ENCODE measurements around the gene HGFAC. TPM values are rescaled to one million over a fixed set of nuclear protein-coding genes. Genes with fewer than 3 reads are reported as not detected.

HGFAC gene
- total RNA-seq, 2 experiments from 2014 or later = not detected

DNA sequence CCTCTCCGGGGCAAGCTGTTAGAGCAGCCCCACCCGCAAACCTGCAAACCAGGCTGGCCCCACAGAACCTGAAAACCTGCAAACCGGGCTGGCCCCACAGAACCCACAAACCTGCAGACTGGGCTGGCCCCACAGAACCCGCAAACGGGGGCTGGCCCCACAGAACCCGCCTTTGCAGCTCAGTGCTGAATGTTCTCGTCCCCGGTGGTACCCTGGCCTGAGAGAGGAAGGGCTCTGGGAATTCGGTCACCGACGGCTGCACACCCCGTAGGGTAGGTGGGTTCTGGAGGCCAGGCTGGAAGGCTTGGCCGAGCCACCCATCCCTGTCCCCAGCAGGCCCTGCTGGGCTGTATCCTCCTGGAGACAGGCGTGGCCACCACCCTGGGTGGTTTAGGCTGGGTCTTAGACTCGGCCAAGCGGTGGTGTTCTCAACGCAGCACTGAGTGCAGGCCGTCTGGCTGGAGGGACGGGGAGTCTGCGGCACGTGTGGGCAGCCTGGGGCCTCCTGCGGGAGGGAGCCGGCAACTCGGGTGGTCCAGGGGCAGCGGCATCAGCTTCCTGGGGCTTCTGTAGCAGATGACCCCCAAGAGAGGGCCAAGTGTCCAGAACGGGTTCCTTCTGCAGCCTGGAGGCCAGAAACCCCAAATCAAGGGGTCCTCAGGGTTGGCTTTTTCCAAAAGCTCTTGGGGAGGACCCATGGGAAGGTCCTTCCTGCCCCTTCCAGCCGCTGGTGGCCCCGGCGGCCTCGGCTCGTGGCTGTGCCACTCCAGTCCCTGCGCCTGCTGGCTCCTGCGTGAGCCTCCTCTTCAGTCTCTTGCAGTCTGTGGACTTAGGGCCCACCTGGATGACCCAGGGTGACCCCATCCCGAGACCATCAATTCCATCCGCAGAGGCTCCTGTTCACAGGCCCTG, 36.9 kb downstream of the HGFAC start:
- Mint-ChIP-seq H3K27me3 (ENCODE audit: low read depth) (peaks cover 18% of the 10 kb centered on the region), H3K4me3 (no peak overlapping the region), H3K36me3 (ENCODE audit: low read depth) (no peaks in the 10 kb centered on the region), H3K9me3 (no peaks in the 10 kb centered on the region), H3K27ac (no peak overlapping the region), H3K4me1 (ENCODE audit: low read depth) (no peaks in the 10 kb centered on the region)
- CTCF ChIA-PET = interaction anchor here (3.6 kb wide), 1 partner anchor 7 kb away, joined by 14 read pairs; no protein-coding TSS in a partner anchor
- DNase-seq = no peak
- intact Hi-C loops (cut with micrococcal nuclease) = no loop called here

DNA sequence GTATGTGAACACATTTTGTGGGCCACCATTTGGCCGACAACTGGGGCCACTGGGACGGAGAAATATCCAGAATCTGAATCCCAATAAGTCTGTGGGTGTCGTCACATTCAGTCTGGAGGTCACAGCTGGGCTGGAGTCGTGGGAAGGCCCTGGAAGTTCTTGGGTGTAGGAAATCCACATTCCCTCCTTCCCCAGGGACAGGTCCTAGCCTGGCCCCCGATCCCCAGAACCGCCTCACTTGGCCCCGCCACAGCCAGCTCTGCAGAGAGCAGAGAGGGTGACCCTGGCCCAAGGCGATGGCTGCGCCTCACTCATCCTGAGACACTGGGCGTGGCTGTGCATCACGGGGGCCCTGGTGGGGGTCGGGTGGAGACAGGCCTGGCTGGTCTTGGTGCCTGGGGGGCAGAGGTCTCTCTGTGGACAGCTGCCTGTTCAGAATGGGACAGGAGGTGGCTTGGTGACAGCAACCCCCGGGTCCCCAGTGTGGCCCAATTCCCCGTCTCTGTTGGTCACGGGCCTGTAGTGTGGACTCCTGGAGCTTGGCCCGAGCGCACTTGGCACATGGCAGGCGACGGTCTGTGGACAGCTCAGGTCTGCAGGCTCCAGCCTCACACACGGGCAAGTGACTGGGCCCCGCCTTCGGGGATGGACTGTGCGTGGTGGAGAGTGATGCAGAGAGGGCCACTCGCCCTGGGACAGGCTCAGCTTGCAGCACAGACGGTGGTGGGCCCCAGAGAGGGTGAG, 37.8 kb downstream of the HGFAC start:
- no peaks in the 10 kb centered on the region for H3K9me3 Mint-ChIP-seq
- no peaks in the 10 kb centered on the region for H3K4me1 Mint-ChIP-seq (ENCODE audit: low read depth)
- H3K36me3 Mint-ChIP-seq (ENCODE audit: low read depth) = no peaks in the 10 kb centered on the region
- H3K27ac Mint-ChIP-seq = no peak overlapping the region
- peaks cover 20% of the 10 kb centered on the region for H3K27me3 Mint-ChIP-seq (ENCODE audit: low read depth)
- intact Hi-C loops (cut with micrococcal nuclease) = loop anchor here (1.0 to 10.0 kb wide), 3 partner anchors 133 to 405 kb away; no protein-coding TSS in a partner anchor
- CTCF ChIA-PET = interaction anchor here (0.6 to 3.6 kb wide), 11 partner anchors 8 to 373 kb away, joined by 3 to 14 read pairs (median 4); partner anchors contain the start of gene MSANTD1
- DNase-seq = no peak
- H3K4me3 Mint-ChIP-seq = no peak overlapping the region

DNA sequence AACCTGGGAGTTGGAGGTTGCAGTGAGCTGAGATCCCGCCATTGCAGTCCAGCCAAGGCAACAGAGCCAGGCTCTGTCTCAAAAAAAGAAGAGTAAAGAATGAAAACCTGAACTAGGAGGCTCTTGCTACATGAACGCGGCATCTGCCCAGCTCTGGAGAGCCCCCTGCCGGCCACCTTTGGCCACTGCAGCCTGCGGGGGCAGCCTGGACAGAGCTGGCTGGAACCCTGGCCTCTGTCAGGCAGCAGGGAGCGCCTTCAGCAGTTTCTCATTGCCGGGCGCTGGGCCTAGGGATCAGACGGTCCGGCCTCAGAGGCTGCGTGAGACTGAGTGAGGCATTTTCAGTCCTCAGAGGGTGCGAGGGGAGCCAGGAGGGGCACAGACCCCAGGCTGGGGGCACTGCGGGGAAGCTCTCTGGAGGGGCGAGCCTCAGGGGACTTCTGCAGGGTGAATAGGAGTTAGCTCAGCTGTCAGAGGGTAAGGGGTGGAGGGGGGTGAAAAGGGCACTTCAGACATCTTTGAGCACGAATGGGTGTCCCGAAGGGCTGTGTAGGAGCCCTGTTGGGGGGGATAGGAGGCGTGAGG, 38.9 kb downstream of the HGFAC start:
- Mint-ChIP-seq H3K4me3 (no peak overlapping the region), H3K4me1 (ENCODE audit: low read depth) (no peaks in the 10 kb centered on the region), H3K36me3 (ENCODE audit: low read depth) (no peaks in the 10 kb centered on the region), H3K9me3 (no peaks in the 10 kb centered on the region), H3K27ac (no peak overlapping the region), H3K27me3 (ENCODE audit: low read depth) (peaks cover 20% of the 10 kb centered on the region)
- CTCF ChIA-PET = interaction anchor here (0.6 to 3.6 kb wide), 17 partner anchors 9 to 400 kb away, joined by 3 to 14 read pairs (median 4); partner anchors contain the start of gene MSANTD1
- intact Hi-C loops (cut with micrococcal nuclease) = loop anchor here (1.0 to 10.0 kb wide), 3 partner anchors 134 to 404 kb away; no protein-coding TSS in a partner anchor
- DNase-seq = peak; percentile 83

DNA sequence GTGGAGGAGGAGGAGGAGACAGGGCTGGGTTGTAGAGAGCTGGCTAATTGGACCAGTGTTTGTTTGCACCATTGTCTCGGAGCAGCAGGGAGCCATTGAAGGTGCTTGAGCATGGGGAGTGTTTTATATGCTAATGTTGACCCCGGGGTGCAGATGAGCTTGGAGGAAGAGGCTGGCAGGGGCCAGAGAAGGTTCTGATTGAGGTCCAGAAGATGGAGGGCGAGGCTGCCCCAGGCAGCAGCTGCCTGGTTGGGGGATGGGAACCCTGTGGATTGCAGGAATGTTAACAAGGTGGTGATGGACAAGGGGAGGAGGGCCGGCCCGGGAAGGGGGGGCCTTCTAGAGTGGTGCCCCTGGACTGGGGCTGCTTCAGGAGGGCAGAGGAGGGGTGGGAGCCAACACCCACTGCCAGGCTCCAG, 39.4 kb downstream of the HGFAC start:
- no peak for DNase-seq
- Mint-ChIP-seq H3K27me3 (ENCODE audit: low read depth) (peaks cover 20% of the 10 kb centered on the region), H3K4me3 (no peak overlapping the region), H3K9me3 (no peaks in the 10 kb centered on the region), H3K27ac (no peak overlapping the region), H3K4me1 (ENCODE audit: low read depth) (no peaks in the 10 kb centered on the region), H3K36me3 (ENCODE audit: low read depth) (no peaks in the 10 kb centered on the region)
- CTCF ChIA-PET = interaction anchor here (0.7 to 3.6 kb wide), 12 partner anchors 10 to 399 kb away, joined by 3 to 14 read pairs (median 4); partner anchors contain the start of gene MSANTD1
- intact Hi-C loops (cut with micrococcal nuclease) = loop anchor here (10.0 kb wide), 1 partner anchor 404 kb away; no protein-coding TSS in a partner anchor

DNA sequence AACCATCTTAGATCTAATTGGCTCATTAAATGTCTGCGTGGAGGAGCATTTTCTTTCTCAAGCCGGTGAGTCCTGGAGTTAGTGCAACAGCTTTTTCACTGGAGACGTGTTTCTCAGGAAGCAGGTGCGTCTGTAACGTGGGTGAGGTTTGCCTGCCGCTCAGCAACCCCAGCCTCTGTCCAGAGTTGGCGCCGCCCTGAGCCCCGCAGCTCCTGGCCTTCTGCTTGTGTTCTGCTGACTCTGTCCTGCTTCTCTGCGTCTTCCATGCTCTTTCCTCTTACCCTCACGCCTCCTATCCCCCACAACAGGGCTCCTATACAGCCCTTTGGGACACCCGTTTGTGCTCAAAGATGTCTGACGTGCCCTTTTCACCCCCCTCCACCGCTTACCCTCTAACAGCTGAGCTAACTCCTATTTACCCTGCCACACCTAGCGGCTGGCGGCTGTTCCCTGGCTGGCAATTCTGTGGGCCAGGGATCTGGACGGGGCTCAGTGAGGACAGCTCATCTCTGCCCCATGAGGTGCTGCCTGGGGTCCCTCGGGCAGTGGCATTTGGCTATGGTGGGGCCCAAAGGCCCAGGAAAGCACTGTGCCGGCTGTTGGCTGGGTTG, 40.1 kb downstream of the HGFAC start:
- intact Hi-C loops (cut with micrococcal nuclease) = loop anchor here (10.0 kb wide), 1 partner anchor 403 kb away; no protein-coding TSS in a partner anchor
- H3K36me3 Mint-ChIP-seq (ENCODE audit: low read depth) = no peaks in the 10 kb centered on the region

DNA sequence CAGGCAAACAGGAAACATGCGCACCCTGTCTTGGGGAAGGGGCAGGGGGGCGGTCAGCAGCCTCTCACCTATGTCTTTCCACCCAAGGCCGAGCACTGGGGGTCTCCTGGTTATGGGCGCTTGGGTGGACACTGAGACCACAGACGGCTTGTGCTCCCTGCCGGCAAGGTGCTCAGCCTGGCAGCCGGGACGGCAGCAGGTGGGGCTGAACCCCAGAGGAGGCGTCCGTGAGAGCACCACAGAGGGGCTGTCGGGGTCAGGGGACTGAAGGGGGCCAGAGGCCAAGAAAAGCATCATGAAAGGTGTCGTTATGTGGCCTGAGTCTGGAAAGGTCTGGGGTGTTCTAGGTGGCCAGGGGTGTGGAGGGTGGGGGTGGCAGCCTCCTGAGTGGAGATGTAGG, 40.9 kb downstream of the HGFAC start:
- no peak overlapping the region for H3K27ac Mint-ChIP-seq
- H3K36me3 Mint-ChIP-seq (ENCODE audit: low read depth) = no peaks in the 10 kb centered on the region
- CTCF ChIA-PET = no interaction called here
- intact Hi-C loops (cut with micrococcal nuclease) = loop anchor here (10.0 kb wide), 1 partner anchor 402 kb away; no protein-coding TSS in a partner anchor
- H3K4me3 Mint-ChIP-seq = no peak overlapping the region
- H3K9me3 Mint-ChIP-seq = no peaks in the 10 kb centered on the region
- H3K4me1 Mint-ChIP-seq (ENCODE audit: low read depth) = no peaks in the 10 kb centered on the region
- H3K27me3 Mint-ChIP-seq (ENCODE audit: low read depth) = peaks cover 23% of the 10 kb centered on the region
- DNase-seq = no peak

More for the DNA sequence above, 40.1 kb downstream of the HGFAC start:
- Mint-ChIP-seq H3K27ac (no peak overlapping the region), H3K4me3 (no peak overlapping the region), H3K4me1 (ENCODE audit: low read depth) (no peaks in the 10 kb centered on the region), H3K9me3 (no peaks in the 10 kb centered on the region), H3K27me3 (ENCODE audit: low read depth) (peaks cover 23% of the 10 kb centered on the region)
- no peak for DNase-seq
- CTCF ChIA-PET = interaction anchor here (1.2 to 3.6 kb wide), 4 partner anchors 11 to 136 kb away, joined by 3 to 14 read pairs (median 10); no protein-coding TSS in a partner anchor

DNA sequence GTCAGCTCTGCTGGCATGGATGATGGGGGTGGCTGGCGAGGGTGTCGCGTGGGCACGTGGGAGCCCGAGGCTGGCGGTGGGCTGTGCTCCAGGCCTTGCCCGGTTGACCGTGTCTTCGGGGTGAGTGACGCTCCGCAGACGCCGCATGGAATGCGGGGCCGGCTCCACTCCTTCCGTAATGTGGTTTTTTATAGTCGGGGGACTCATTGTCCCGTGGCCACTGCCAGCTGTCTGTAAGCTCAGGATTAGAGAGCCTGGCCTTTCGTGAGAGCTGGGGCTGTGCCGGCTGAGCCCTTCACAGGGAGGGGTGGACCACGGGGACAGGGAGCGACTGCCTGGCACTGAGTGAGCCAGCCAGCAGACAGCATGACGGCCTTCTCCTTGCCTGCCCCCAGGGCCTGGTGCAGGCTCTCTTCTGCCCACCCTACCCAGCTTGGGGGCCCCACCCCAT, 41.7 kb downstream of the HGFAC start:
- intact Hi-C loops (cut with micrococcal nuclease) = loop anchor here (10.0 kb wide), 1 partner anchor 401 kb away; no protein-coding TSS in a partner anchor
- Mint-ChIP-seq H3K4me3 (no peak overlapping the region), H3K27me3 (ENCODE audit: low read depth) (peaks cover 23% of the 10 kb centered on the region), H3K27ac (no peak overlapping the region), H3K9me3 (no peaks in the 10 kb centered on the region), H3K4me1 (ENCODE audit: low read depth) (no peaks in the 10 kb centered on the region), H3K36me3 (ENCODE audit: low read depth) (no peaks in the 10 kb centered on the region)
- DNase-seq = no peak
- CTCF ChIA-PET = interaction anchor here (1.3 kb wide), 1 partner anchor 137 kb away, joined by 3 read pairs; no protein-coding TSS in a partner anchor

DNA sequence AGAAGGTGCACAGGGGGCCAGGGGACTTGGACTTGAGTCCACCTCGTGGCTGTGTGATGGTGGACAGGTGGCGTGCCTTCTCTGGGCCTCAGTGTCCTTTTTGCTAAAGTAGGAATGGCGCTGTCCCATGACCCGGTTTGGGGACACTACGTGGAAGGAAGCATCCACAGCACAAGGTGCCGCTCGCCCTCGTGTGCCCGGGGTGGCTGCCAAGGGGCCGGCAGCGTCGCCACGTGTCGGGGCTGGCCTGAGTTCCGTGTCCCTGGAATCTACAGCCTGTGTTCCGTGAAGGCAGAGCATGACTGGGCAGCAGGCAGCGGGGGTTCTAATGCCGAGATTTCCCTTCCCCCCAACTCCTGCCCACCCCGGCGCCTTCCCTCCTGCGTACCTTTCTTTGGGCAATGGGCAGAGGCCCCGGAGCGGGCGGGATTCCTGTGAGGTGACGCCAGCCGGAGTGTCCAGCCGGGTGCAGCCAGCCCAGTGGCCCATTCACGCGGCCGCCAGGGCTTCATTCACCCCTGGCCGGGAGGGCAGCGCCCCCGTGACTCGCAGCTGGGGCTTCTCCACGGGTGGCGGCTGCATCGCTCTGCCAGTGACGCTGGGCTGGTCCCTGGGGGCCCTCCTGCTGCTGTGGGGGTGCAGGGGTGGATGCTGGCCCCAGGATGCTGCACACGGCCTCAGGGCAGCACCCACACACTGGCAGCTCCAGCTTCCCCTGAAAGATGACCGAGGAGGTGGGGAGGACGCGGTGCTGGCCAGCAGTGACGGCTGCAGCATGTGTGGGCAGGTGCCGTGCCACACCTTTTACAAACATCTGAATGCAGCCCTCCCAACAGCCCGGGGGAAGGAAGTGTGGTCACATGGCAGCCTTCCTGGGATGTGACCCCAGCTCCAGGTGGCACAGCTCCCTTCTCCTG, 42.5 kb downstream of the HGFAC start:
- H3K36me3 Mint-ChIP-seq (ENCODE audit: low read depth) = no peaks in the 10 kb centered on the region
- H3K27me3 Mint-ChIP-seq (ENCODE audit: low read depth) = peaks cover 26% of the 10 kb centered on the region
- H3K9me3 Mint-ChIP-seq = no peaks in the 10 kb centered on the region
- CTCF ChIA-PET = interaction anchor here (1.3 kb wide), 1 partner anchor 138 kb away, joined by 3 read pairs; no protein-coding TSS in a partner anchor
- H3K4me3 Mint-ChIP-seq = no peak overlapping the region
- no peak overlapping the region for H3K27ac Mint-ChIP-seq
- intact Hi-C loops (cut with micrococcal nuclease) = loop anchor here (10.0 kb wide), 1 partner anchor 400 kb away; no protein-coding TSS in a partner anchor
- H3K4me1 Mint-ChIP-seq (ENCODE audit: low read depth) = no peaks in the 10 kb centered on the region
- no peak for DNase-seq

DNA sequence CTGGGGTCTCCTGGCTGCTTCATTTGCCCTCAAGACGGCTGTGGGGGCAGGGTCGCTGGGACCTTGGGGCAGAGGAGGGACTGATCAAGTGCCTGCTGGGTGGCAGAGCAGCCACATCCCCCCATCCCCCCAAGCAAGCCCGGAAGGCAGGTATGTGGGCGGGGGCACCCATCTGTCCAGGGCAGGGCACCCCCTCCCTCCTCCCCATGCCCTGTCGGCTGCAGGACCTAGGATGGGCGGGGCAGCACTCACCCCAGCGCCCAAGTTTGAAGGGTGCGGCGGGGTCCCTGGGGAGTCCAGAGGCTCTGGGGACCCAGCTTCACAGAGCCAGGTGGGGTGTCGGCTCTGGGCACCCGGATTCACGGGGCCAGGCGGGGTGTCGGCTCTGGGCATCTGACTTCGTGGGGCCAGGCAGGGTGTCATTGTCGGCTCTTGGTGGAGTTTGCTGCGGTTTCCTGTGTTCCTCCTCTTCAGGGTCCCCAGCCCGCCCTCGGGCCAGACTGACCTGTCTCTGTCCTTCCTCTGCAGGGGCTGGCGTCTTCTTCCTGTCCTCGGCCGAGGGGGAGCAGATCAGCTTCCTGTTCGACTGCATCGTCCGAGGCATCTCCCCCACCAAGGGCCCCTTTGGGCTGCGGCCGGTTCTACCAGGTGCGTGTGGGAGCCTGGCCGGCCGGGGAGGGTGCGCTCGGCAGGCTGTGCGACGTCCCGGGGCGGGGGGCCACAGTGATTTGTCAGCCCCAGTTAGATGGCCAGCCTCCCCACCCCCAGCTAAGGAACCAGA, 43.4 kb downstream of the HGFAC start:
- H3K27me3 Mint-ChIP-seq (ENCODE audit: low read depth) = peaks cover 26% of the 10 kb centered on the region
- no peak overlapping the region for H3K4me3 Mint-ChIP-seq
- H3K27ac Mint-ChIP-seq = no peak overlapping the region
- no peaks in the 10 kb centered on the region for H3K9me3 Mint-ChIP-seq
- DNase-seq = no peak
- CTCF ChIA-PET = no interaction called here
- intact Hi-C loops (cut with micrococcal nuclease) = loop anchor here (10.0 kb wide), 1 partner anchor 400 kb away; no protein-coding TSS in a partner anchor
- H3K36me3 Mint-ChIP-seq (ENCODE audit: low read depth) = no peaks in the 10 kb centered on the region
- H3K4me1 Mint-ChIP-seq (ENCODE audit: low read depth) = no peaks in the 10 kb centered on the region

DNA sequence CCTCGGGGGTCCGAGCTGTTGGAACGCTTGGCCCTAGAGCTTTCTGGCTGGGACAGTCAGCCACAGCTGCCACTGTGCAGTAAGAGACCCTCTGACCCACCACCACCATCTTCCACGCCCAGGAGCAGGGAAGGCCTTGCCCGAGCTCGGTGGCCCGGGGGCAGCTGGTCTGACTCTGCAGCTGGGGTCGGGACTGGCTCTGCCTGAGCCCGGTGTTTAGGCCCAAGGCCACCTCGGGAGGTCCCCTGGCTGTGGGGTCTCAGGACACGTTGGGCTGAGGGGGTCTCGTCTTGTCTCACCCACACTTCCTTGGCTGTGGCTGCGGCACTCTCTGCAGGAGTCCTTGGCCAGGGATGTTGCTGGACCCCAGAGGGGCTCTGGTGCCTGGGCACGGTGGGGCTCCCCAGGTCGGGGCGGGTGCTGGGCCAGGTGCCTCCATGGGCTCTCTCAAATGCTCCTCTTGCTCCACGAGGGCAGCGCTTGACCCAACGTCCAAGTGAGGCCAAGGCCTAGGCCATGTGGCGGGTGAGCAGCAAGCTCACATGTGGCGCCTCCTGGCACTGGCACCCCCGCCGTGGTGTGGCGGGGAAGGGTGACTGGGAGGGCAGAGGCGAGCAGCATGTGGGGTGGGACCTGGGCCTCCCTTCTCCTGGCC, 44.2 kb downstream of the HGFAC start:
- Mint-ChIP-seq H3K36me3 (ENCODE audit: low read depth) (no peaks in the 10 kb centered on the region), H3K4me1 (ENCODE audit: low read depth) (no peaks in the 10 kb centered on the region), H3K9me3 (no peaks in the 10 kb centered on the region), H3K27me3 (ENCODE audit: low read depth) (peaks cover 26% of the 10 kb centered on the region), H3K4me3 (no peak overlapping the region), H3K27ac (no peak overlapping the region)
- DNase-seq = no peak
- CTCF ChIA-PET = no interaction called here
- intact Hi-C loops (cut with micrococcal nuclease) = loop anchor here (10.0 kb wide), 1 partner anchor 399 kb away; no protein-coding TSS in a partner anchor

Measured in activated naive CD4-positive, alpha-beta T cell treated with anti-CD3 and anti-CD28 coated beads for 36 hours (primary cell).